Stomach (tissue), 4 donors: Measurements from ENCODE around the gene DHX57.

Source experiments
- EP300 ChIP-seq: sonication (generic); formaldehyde crosslinking; IDR thresholded peaks from one replicate; pipeline ENCODE4 v1.6.1; 2017; ENCODE audit warnings: antibody characterized with exemption
- POLR2A ChIP-seq, 4 donors: fragments of 450-650 bp; IDR thresholded peaks; one replicate each; pipeline ENCODE4 v1.6.1; 2016; ENCODE audit warnings: antibody characterized with exemption in 4 of 4, control low read depth in 2 of 4, mild to moderate bottlenecking in 1 of 4, moderate library complexity in 1 of 4
- POLR2AphosphoS5 ChIP-seq, 3 donors: sonication (generic); formaldehyde crosslinking; IDR thresholded peaks; one replicate each; pipeline ENCODE4 v1.6.1; 2016; ENCODE audit warnings: antibody characterized with exemption in 3 of 3
- TF ChIP-seq, protein P1 (sequence below), 7 experiments: fragments of 450-650 bp in 4 of 7; fragments of 200-600 bp in 3 of 7; sonication (generic) in 3 of 7; IDR thresholded peaks; one replicate each; pipeline ENCODE4 v1.5.1; 2016 to 2019; ENCODE audit warnings: antibody characterized with exemption in 7 of 7, control low read depth in 2 of 7, mild to moderate bottlenecking in 1 of 7

DNA sequence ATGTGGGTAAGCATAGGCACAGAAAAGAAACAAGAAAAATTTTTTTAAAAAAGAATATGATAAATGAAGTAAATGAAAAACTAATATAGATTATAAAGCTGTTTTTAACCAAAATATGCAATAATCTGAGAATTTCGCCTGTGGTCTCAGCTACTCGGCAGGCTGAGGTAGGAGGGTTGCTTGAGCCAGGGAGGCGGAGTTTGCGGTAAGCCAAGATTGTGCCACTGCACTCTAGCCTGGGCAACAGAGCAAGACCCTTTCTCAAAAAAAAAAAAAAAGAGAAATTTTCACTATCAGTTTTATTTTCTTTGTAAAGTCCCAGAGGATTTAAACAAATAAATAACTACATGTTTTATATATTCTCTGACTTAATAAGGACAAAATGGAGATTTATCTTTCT is 47.3 kb downstream of the DHX57 start:
- TF ChIP-seq POLR2A (IDR thresholded peaks at IDR 0.05) (no peak), EP300 (no peak), POLR2AphosphoS5 (IDR thresholded peaks at IDR 0.05) (no peak)
- TF ChIP-seq, protein P1, sequence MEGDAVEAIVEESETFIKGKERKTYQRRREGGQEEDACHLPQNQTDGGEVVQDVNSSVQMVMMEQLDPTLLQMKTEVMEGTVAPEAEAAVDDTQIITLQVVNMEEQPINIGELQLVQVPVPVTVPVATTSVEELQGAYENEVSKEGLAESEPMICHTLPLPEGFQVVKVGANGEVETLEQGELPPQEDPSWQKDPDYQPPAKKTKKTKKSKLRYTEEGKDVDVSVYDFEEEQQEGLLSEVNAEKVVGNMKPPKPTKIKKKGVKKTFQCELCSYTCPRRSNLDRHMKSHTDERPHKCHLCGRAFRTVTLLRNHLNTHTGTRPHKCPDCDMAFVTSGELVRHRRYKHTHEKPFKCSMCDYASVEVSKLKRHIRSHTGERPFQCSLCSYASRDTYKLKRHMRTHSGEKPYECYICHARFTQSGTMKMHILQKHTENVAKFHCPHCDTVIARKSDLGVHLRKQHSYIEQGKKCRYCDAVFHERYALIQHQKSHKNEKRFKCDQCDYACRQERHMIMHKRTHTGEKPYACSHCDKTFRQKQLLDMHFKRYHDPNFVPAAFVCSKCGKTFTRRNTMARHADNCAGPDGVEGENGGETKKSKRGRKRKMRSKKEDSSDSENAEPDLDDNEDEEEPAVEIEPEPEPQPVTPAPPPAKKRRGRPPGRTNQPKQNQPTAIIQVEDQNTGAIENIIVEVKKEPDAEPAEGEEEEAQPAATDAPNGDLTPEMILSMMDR (IDR thresholded peaks at IDR 0.05): no peak
